Measurements from ENCODE around the gene KDM3B.
A peak's percentile ranks its signal among the peaks of the same experiment; 100 is the strongest.
"Not testable (repeated sequence)": the region's sequence is repeated elsewhere in the genome, so short reads cannot be mapped to it uniquely, and the experiment has no call there.

Gene KDM3B

DNA sequence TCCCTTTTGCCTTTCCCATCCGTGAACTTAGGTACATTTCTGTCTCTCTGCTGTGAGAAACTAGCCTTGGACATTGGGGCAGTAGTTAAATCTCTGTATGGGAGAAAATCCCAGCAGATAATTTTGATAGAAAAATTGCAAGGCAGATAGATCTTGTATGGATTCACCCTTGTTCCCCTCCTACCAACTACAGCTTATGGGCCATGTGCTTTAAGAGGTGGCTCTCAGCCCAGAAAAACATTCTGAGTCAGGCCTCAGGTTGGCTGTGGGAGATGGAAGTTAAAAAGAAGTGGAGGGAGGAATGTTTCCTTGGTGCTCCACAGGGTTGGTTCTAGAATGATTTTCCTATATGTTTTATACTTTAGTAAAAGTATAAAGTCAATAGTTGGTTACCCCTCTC, 1.4 kb upstream of the KDM3B start:
- no peak for DNase-seq (ENCODE audit: low read depth in 2 of 2)

DNA sequence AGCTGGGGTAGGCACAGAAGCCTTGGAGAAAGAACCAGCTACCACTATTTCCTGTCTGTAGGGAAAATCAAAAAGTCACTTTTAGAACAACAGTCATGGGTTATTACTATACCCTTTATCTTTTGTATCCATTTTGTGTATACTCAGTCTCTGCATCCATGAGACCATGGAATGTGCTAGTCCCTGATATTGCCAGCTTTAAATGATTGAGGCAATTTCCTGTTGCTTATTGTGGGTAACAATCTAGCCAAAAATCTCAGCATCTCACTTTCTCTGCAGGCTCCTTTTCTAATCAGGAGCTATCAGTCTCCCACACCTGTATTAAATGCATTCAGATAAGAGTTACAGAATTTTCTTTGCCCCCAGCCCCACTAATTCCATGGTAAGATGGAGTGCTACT, 968 bp upstream of the KDM3B start:
- no peak for DNase-seq (ENCODE audit: low read depth in 2 of 2)

GRCh38 chr5:138352722-138353559, 456 bp downstream of the KDM3B start:
- DNase-seq (ENCODE audit: low read depth in 2 of 2) = peak; percentile 53 to 55

GRCh38 chr5:138353560-138354080, 1.1 kb downstream of the KDM3B start:
- DNase-seq (ENCODE audit: low read depth in 2 of 2) = no peak

- DNase-seq (ENCODE audit: low read depth in 2 of 2) = no peak
These were observed 1.9 kb downstream of the KDM3B start for GRCh38 chr5:138354387-138354786.

GRCh38 chr5:138354926-138355378, 2.5 kb downstream of the KDM3B start:
- peak in 1 of 2 donors; percentile 48 for DNase-seq (ENCODE audit: low read depth in 2 of 2)

GRCh38 chr5:138359621-138360020, 7.1 kb downstream of the KDM3B start:
- DNase-seq (ENCODE audit: low read depth in 2 of 2) = no peak

DNA sequence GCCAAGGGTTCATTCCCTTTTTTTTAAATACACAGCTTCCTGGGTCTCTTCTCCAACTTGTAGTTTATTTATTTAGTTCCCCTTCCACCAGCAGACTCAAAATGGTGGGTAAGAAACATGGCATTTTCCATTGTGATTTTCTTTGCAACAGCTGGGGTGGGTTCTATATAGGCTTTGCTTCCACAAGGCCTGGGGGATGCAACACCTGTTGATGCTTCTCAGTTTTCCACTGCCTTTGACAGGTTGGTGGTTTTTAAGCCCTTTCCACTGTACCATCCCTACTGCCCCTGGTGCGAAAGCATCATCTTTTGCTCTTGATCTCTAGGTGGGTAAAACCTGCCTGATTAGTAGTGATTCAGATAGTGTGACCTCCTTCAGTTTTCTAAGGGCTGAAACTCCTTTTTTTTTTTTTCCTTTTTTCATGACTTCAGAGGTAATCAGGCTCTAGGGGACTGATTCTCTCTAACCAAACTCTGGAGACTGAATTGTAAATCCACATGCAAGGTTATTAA, 8.5 kb downstream of the KDM3B start:
- no peak for DNase-seq (ENCODE audit: low read depth in 2 of 2)

GRCh38 chr5:138364576-138364975, 12.1 kb downstream of the KDM3B start:
- DNase-seq (ENCODE audit: low read depth in 2 of 2) = no peak

DNA sequence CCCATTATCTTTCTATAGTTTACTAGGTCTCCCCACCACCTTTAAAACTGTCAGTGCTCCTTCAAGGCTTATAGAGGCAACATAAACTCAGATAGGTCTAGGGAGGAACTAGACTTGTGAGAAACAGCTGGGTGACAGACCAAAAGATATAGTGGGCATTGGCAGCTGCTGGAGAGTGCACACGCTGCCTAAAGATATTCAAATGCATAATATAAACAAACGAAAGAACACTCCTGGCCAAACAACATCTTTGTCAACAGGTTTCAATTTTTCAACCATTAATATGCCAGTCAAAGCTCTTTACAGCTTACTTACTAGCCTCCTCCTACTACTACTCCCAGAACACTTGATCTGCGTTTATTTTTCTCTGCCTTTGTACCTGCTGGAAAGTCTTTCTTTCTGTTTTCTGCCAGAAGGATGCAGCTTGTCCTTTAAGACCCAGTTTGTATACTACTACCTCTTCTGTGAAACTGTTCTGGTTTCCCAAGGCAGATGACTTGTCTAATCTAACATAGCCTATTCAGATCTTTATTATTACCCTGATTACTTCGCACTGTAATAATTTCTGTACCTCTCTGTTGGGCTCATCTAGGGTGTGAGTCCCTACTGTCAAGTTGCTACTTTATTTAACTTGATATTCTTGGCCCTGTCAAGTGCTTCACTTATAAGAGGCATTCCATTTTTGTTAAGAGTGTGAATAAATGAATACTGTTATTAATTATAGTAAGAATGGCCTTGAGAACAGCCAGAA, 14.3 kb downstream of the KDM3B start:
- DNase-seq (ENCODE audit: low read depth in 2 of 2) = no peak

DNA sequence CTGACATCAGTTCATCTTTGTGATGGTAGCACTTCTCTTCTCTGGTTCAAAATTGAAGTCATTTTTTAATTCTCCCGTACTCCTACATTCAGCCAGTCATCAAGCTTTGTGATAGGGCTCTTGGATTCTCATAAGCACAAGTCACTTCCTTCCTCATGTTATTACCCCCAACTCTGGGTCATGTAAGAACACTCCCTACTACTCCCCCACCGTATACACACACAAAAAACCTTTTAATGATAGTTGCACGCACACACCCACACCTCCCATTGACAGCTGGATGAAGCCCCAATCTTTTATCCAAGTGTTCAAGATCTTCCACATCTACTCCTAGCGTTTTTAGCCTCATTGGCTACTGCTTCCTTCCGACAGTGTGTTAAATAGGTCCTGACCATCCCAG, 16.8 kb downstream of the KDM3B start:
- no peak for DNase-seq (ENCODE audit: low read depth in 2 of 2)

GRCh38 chr5:138369706-138370105, 17.2 kb downstream of the KDM3B start:
- DNase-seq (ENCODE audit: low read depth in 2 of 2) = no peak

- DNase-seq (ENCODE audit: low read depth in 2 of 2) = no peak
These were observed 18.1 kb downstream of the KDM3B start for GRCh38 chr5:138370537-138370936.

DNA sequence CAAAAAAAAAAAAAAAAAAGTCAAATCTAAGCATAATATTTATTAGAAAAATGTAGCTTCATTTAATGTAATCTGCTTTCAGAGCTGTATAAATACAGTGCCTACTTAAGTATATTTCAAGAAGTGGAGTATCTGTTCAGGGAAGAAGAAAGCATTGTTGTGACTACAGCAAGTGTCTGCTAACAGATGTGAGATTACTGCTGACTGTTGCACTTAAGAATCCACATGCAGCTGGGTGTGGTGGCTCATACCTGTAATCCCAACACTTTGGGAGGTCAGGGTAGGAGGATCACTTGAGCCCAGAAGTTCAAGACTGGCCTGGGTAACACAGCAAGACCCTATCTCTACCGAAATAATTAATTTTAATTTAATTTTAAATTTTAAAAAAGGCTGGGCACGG, 19.0 kb downstream of the KDM3B start:
- DNase-seq (ENCODE audit: low read depth in 2 of 2) = no peak

- no peak for DNase-seq (ENCODE audit: low read depth in 2 of 2)
These were observed 19.7 kb downstream of the KDM3B start for GRCh38 chr5:138372225-138372624.

DNA sequence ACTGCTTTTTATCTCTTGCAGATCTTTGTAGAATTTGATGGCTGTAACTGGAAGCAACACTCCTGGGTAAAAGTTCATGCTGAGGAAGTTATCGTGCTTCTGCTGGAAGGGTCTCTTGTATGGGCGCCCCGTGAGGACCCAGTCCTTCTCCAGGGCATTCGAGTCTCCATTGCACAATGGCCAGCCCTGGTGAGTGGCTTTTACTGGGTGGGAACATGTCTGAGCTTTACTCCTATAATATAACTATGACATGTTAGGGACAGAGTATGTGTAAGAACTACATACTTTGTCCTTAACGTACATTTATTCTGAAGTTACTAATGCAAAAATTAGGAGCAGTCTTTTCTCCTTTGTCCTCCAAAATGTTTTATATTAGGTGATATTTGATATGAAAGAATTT, 20.2 kb downstream of the KDM3B start:
- no peak for DNase-seq (ENCODE audit: low read depth in 2 of 2)

DNA sequence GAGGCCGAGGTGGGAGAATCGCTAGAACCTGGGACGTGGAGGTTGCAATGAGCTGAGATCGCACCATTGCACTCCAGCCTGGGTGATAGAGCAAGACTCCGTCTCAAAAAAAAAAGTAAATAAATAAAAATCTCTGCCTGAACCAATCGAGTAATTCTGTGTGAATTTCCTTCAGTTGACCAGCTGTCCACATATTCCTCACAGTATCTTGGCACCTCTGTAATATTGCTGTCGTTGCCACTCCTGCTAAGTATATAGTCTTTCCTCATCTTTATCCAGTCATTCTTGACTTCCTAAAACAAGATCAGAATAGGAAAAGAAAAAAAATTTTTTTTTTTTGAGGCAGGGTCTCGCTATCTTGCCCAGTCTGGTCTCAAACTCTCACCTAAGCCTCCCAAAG, 29.9 kb downstream of the KDM3B start:
- no peak for DNase-seq (ENCODE audit: low read depth in 2 of 2)

GRCh38 chr5:138385660-138386059, 33.2 kb downstream of the KDM3B start:
- no peak for DNase-seq (ENCODE audit: low read depth in 2 of 2)

DNA sequence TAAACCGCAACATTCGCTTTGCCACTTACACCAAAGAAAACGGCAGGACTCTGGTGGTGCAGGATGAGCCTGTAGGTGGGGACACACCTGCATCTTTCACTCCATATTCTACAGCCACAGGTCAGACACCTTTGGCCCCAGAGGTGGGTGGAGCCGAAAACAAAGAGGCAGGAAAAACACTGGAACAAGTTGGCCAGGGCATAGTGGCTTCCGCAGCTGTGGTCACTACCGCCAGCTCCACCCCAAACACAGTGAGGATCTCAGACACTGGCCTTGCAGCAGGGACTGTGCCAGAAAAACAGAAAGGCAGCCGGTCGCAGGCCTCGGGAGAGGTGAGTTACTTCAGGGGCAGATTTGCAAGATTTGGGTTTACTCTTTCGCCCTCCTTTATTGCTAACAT, 33.8 kb downstream of the KDM3B start:
- no peak for DNase-seq (ENCODE audit: low read depth in 2 of 2)

GRCh38 chr5:138389332-138389731, 36.8 kb downstream of the KDM3B start:
- no peak for DNase-seq (ENCODE audit: low read depth in 2 of 2)

DNA sequence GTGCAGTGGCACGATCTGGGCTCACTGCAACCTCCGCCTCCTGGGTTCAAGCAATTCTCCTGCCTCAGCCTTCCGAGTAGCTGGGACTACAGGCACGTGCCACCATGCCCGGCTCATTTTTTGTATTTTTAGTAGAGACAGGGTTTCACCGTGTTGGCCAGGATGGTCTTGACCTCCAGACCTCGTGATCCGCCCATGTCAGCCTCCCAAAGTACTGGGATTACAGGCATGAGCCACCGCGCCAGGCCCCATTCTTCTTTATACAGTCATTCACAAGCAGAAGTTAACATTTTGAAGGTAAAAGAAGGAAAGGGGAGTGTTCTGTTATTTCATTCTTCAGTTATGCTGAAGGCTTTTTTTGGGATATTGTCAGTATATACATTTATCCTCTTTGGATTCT, 37.4 kb downstream of the KDM3B start:
- DNase-seq (ENCODE audit: low read depth in 2 of 2) = not testable (repeated sequence)

- no peak for DNase-seq (ENCODE audit: low read depth in 2 of 2)
These were observed 39.4 kb downstream of the KDM3B start for GRCh38 chr5:138391859-138392386.

All from stimulated activated CD8-positive, alpha-beta memory T cell treated with anti-CD3 and anti-CD28 coated beads, Interleukin-15, amount 100 ng/mL, for 48 hours (primary cell).